ENCODE results near the gene E2F3. TPM values are rescaled to one million over a fixed set of nuclear protein-coding genes. Genes with fewer than 3 reads are reported as not detected.

E2F3 gene
- polyA plus RNA-seq, 3 donors = 7.5 to 14.6 (median 8.9) TPM

DNA sequence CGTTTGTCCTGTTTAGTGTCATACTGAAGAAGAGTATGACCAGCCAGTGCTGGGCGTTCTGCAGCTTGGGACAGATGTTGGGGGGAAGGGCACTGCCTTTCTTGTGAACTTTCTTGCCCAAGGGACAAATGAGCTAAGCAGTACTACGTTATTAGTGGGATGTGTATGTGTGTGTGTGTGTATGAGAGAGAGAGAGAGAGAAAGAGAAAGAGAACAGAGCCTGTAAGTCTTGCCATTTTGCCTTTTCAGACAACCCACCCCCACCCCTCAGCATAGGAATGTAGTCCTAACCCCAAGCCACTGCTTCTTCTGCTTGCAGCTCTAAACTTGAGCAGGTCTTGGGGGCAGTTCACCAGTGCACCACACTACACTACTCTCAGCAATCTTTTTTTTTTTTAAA, 45.5 kb downstream of the E2F3 start:
- no peaks in the 10 kb centered on the region for H3K27me3 Mint-ChIP-seq (ENCODE audit: low read depth in 3 of 3)
- H2AFZ ChIP-seq (ENCODE audit: insufficient read depth, low read depth, low read length, poor library complexity, severe bottlenecking) = no peak overlapping the region
- no peak overlapping the region for H3K4me2 ChIP-seq (replicated peaks; ENCODE audit: extremely low read depth, low read length, poor library complexity, severe bottlenecking)
- no peak overlapping the region for H3K9ac ChIP-seq (ENCODE audit: insufficient read depth, low read length, poor library complexity, severe bottlenecking)
- peak overlapping the region; percentile 76 to 97 (median 86) for H3K27ac Mint-ChIP-seq
- H3K9me3 Mint-ChIP-seq = no peaks in the 10 kb centered on the region
- H3K36me3 ChIP-seq (replicated peaks in 1 of 2; ENCODE audit: control insufficient read depth in 1 of 2, insufficient read depth in 2 of 2, low read length in 2 of 2) = peaks cover 0 to 10% of the 10 kb centered on the region in 2 donors
- DNase-seq = no peak
- no peak overlapping the region for H3K4me3 ChIP-seq (replicated peaks in 1 of 3; ENCODE audit: low read depth in 2 of 3, low read length in 3 of 3)
- H4K20me1 ChIP-seq (ENCODE audit: insufficient read depth, low read length) = peaks cover 68% of the 10 kb centered on the region
- TF ChIP-seq, protein P1, sequence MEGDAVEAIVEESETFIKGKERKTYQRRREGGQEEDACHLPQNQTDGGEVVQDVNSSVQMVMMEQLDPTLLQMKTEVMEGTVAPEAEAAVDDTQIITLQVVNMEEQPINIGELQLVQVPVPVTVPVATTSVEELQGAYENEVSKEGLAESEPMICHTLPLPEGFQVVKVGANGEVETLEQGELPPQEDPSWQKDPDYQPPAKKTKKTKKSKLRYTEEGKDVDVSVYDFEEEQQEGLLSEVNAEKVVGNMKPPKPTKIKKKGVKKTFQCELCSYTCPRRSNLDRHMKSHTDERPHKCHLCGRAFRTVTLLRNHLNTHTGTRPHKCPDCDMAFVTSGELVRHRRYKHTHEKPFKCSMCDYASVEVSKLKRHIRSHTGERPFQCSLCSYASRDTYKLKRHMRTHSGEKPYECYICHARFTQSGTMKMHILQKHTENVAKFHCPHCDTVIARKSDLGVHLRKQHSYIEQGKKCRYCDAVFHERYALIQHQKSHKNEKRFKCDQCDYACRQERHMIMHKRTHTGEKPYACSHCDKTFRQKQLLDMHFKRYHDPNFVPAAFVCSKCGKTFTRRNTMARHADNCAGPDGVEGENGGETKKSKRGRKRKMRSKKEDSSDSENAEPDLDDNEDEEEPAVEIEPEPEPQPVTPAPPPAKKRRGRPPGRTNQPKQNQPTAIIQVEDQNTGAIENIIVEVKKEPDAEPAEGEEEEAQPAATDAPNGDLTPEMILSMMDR (IDR thresholded peaks at IDR 0.05) = no peak
- peaks cover 4 to 20% of the 10 kb centered on the region in 2 donors for H3K36me3 Mint-ChIP-seq
- intact Hi-C loops (cut with micrococcal nuclease) = loop anchor here in 1 of 2 donors (5.0 kb wide), 2 partner anchors 35 to 45 kb away; partner anchors contain the start of gene E2F3
- H3K27ac ChIP-seq (ENCODE audit: low read depth in 1 of 2, low read length in 2 of 2) = peak overlapping the region in 1 of 2 donors; percentile 88
- peaks cover 48 to 52% of the 10 kb centered on the region in 2 donors for H3K4me1 ChIP-seq (ENCODE audit: control insufficient read depth in 1 of 2, insufficient read depth in 2 of 2, low read length in 2 of 2)
- WGBS (ENCODE audit: insufficient coverage) = 86% methylated on average over 2 of the region's 3 CpGs
- no peak overlapping the region for H3K4me3 Mint-ChIP-seq
- H3K27me3 ChIP-seq (ENCODE audit: control insufficient read depth in 2 of 2, insufficient read depth in 2 of 2, low read length in 2 of 2) = no peaks in the 10 kb centered on the region
- H3K79me2 ChIP-seq (ENCODE audit: insufficient read depth, low read length) = peaks cover 95% of the 10 kb centered on the region
- H3K4me1 Mint-ChIP-seq = peaks cover 75% of the 10 kb centered on the region
- H3K9me3 ChIP-seq (replicated peaks in 1 of 2; ENCODE audit: control insufficient read depth in 1 of 2, insufficient read depth in 1 of 2, low read length in 2 of 2) = no peaks in the 10 kb centered on the region

DNA sequence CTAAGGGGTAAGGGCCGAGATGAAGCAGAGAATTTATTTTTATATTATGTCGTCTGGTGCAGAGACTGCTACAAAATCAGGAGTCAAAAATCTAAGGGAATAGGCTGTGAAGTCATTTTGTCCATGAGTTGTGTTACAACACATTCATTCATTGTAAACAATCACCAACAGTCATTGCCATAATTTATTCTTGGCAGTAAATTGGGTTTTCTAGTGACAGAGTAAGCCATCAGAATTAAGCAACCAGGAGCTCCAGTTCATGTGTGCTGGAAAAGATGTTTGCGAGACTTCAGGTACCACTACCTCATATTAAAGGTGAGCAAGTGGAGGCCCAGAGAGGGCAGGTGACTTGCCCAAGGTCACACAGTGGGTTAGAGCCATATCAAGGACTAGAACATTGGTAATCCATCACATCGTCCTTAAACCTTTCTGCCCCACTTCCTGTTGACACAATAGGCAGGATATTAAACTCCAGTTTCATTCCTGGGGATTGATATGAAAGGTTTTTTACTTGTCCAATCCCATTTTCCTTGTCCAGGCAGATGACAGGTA, 46.0 kb downstream of the E2F3 start:
- Histone ChIP-seq H3K36me3 (replicated peaks in 1 of 2; ENCODE audit: control insufficient read depth in 1 of 2, insufficient read depth in 2 of 2, low read length in 2 of 2) (peaks cover 0 to 7% of the 10 kb centered on the region in 2 donors), H3K27me3 (ENCODE audit: control insufficient read depth in 2 of 2, insufficient read depth in 2 of 2, low read length in 2 of 2) (no peaks in the 10 kb centered on the region), H4K20me1 (ENCODE audit: insufficient read depth, low read length) (peaks cover 73% of the 10 kb centered on the region), H2AFZ (ENCODE audit: insufficient read depth, low read depth, low read length, poor library complexity, severe bottlenecking) (no peak overlapping the region), H3K9ac (ENCODE audit: insufficient read depth, low read length, poor library complexity, severe bottlenecking) (no peak overlapping the region), H3K4me2 (replicated peaks; ENCODE audit: extremely low read depth, low read length, poor library complexity, severe bottlenecking) (no peak overlapping the region), H3K4me3 (replicated peaks in 1 of 3; ENCODE audit: low read depth in 2 of 3, low read length in 3 of 3) (no peak overlapping the region), H3K4me1 (ENCODE audit: control insufficient read depth in 1 of 2, insufficient read depth in 2 of 2, low read length in 2 of 2) (peaks cover 48 to 52% of the 10 kb centered on the region in 2 donors), H3K9me3 (replicated peaks in 1 of 2; ENCODE audit: control insufficient read depth in 1 of 2, insufficient read depth in 1 of 2, low read length in 2 of 2) (no peaks in the 10 kb centered on the region), H3K27ac (ENCODE audit: low read depth in 1 of 2, low read length in 2 of 2) (peak overlapping the region in 1 of 2 donors; percentile 88), H3K79me2 (ENCODE audit: insufficient read depth, low read length) (peaks cover 95% of the 10 kb centered on the region)
- TF ChIP-seq, protein P1 (IDR thresholded peaks at IDR 0.05) = no peak
- Mint-ChIP-seq H3K4me3 (no peak overlapping the region), H3K4me1 (peaks cover 72% of the 10 kb centered on the region), H3K36me3 (peaks cover 4 to 16% of the 10 kb centered on the region in 2 donors), H3K27me3 (ENCODE audit: low read depth in 3 of 3) (no peaks in the 10 kb centered on the region), H3K9me3 (no peaks in the 10 kb centered on the region), H3K27ac (peak overlapping the region; percentile 76 to 97 (median 86))
- no CpG with 5 or more reads among the region's 4 CpGs for WGBS (ENCODE audit: insufficient coverage)
- no peak for DNase-seq
- intact Hi-C loops (cut with micrococcal nuclease) = loop anchor here in 1 of 2 donors (5.0 kb wide), 2 partner anchors 35 to 45 kb away; partner anchors contain the start of gene E2F3

All from CD14-positive monocyte (primary cell).